Activated B cell treated with CpG ODN at 0.5 μM for 24 hours (primary cell): ENCODE measurements around the gene PIK3C2G. TPM values are rescaled to one million over a fixed set of nuclear protein-coding genes. Genes with fewer than 3 reads are reported as not detected.

Experiments
- ATAC-seq: fragments of 200-7000 bp; cut with Tn5 transposase; one replicate; pipeline ENCODE4 v1.10.0; 2021; ENCODE audit warnings: low read depth, mild to moderate bottlenecking, moderate library complexity
- CTCF ChIA-PET: fragments of 350-600 bp; sonication (Branson Sonifier 250); formaldehyde crosslinking; loops from one replicate; lab custom pipeline; 2021; ENCODE audit warnings: antibody characterized with exemption; lab: Charles Lee
- POLR2A ChIA-PET: fragments of 350-600 bp; sonication (Branson Sonifier 250); formaldehyde crosslinking; loops from one replicate; lab custom pipeline; 2021; ENCODE audit warnings: antibody characterized with exemption; lab: Charles Lee
- DNase-seq: peaks from one replicate; pipeline ENCODE4 v3.0.0; 2022
- H3K27ac Mint-ChIP-seq: one replicate; pipeline ENCODE4 v1.8.0; 2020; ENCODE audit warnings: mixed read lengths
- H3K27me3 Mint-ChIP-seq: one replicate; pipeline ENCODE4 v1.8.0; 2021; ENCODE audit warnings: mixed read lengths
- H3K36me3 Mint-ChIP-seq: one replicate; pipeline ENCODE4 v1.8.0; 2021; ENCODE audit warnings: low read depth, mixed read lengths
- H3K4me1 Mint-ChIP-seq: one replicate; pipeline ENCODE4 v1.8.0; 2021; ENCODE audit warnings: mixed read lengths
- H3K4me3 Mint-ChIP-seq: one replicate; pipeline ENCODE4 v1.8.0; 2020; ENCODE audit warnings: mild to moderate bottlenecking, mixed read lengths
- H3K9me3 Mint-ChIP-seq: one replicate; pipeline ENCODE4 v1.8.0; 2020; ENCODE audit warnings: mixed read lengths
- intact Hi-C: fragments of 100-400 bp; cut with micrococcal nuclease; formaldehyde crosslinking; loops from one replicate; pipeline ENCODE4 v1.15.1; 2024
- total RNA-seq: library from RNA; stranded (reverse); gene quantifications from 2 replicates; pipeline ENCODE4 v1.2.3, GENCODE V29; 2022
- TF ChIP-seq, protein P1 (sequence below): fragments of 200-600 bp; IDR thresholded peaks from one replicate; pipeline ENCODE4 v1.8.0; 2022; ENCODE audit warnings: antibody characterized with exemption, mild to moderate bottlenecking

Gene PIK3C2G
- total RNA-seq, 1 donor from 2014 or later, result not detected

DNA sequence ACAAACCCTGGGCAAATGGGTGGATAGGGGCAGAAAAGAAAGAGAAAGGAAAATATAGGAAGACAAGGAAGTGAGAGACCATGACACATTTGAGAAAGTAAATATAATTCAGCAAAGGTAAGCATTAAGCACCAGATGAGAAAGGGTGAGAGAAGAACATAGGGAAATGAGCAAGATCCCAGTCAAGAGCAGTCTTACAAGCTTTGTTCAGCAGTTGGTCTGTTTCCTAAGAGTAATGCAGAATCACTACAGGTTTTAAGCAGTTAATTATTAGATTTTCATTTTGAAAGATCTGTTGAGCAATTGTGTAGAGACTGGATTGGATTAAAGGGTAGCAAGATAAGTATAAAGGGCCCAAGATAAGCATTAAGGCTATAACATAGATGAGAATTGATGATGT is 330.2 kb downstream of the PIK3C2G start:
- H3K4me3 Mint-ChIP-seq, result no peak overlapping the region
- no peaks in the 10 kb centered on the region for H3K27me3 Mint-ChIP-seq
- intact Hi-C loops, result no loop called here
- H3K36me3 Mint-ChIP-seq, result no peaks in the 10 kb centered on the region
- ChIA-PET POLR2A (no interaction called here), CTCF (no interaction called here)
- DNase-seq, result no peak
- ATAC-seq, result no peak
- no peak overlapping the region for H3K27ac Mint-ChIP-seq
- H3K4me1 Mint-ChIP-seq, result no peaks in the 10 kb centered on the region
- TF ChIP-seq, protein P1, sequence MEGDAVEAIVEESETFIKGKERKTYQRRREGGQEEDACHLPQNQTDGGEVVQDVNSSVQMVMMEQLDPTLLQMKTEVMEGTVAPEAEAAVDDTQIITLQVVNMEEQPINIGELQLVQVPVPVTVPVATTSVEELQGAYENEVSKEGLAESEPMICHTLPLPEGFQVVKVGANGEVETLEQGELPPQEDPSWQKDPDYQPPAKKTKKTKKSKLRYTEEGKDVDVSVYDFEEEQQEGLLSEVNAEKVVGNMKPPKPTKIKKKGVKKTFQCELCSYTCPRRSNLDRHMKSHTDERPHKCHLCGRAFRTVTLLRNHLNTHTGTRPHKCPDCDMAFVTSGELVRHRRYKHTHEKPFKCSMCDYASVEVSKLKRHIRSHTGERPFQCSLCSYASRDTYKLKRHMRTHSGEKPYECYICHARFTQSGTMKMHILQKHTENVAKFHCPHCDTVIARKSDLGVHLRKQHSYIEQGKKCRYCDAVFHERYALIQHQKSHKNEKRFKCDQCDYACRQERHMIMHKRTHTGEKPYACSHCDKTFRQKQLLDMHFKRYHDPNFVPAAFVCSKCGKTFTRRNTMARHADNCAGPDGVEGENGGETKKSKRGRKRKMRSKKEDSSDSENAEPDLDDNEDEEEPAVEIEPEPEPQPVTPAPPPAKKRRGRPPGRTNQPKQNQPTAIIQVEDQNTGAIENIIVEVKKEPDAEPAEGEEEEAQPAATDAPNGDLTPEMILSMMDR, result no peak
- H3K9me3 Mint-ChIP-seq, result peaks cover 9% of the 10 kb centered on the region

DNA sequence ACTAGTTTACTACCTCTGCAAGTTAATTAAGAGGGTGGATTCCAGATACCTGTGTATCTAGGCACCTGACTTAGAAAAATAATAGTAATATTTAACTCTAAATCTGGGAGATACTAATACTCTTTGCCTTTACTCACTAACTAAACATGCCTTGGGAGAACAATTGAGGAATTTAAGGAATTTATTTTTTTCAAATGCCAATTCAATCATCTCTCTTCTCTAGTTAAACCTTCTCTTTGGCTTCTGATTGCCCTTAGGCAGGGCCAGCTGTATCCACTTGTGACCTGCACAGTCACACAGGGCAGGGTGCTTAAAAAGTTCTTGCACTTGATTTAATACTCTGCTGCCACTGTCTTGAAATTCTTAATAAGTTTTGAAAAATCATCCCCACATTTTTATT is 334.1 kb downstream of the PIK3C2G start:
- TF ChIP-seq, protein P1, result no peak
- ATAC-seq (no peak), DNase-seq (no peak)
- Mint-ChIP-seq H3K9me3 (no peaks in the 10 kb centered on the region), H3K27me3 (no peaks in the 10 kb centered on the region), H3K27ac (no peak overlapping the region), H3K4me1 (no peaks in the 10 kb centered on the region), H3K36me3 (no peaks in the 10 kb centered on the region), H3K4me3 (no peak overlapping the region)
- CTCF ChIA-PET, result no interaction called here
- POLR2A ChIA-PET, result no interaction called here
- intact Hi-C loops, result no loop called here

DNA sequence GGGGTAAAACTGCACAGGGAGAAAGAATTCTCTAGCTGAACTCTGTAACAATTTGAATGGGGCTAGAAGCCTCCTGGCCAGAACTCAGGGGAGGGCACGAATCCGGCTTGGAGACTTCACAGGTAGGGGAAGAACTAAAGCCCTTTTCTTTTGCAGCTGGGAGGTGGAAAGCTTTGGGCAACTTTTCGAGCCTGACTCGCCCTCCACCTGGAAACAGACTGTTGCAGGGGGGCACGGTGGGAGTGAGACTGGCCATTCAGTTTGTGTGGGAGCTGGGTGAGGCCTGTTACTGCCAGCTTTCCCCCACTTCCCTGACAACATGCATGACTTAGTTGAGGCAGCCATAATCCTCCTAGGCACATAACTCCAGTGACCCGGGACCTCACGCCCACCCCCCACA is 340.6 kb downstream of the PIK3C2G start:
- Mint-ChIP-seq H3K9me3 (peaks cover 5% of the 10 kb centered on the region), H3K36me3 (no peaks in the 10 kb centered on the region), H3K27ac (no peak overlapping the region), H3K4me1 (no peaks in the 10 kb centered on the region), H3K4me3 (no peak overlapping the region), H3K27me3 (no peaks in the 10 kb centered on the region)
- CTCF ChIA-PET, result no interaction called here
- POLR2A ChIA-PET, result no interaction called here
- ATAC-seq, result no peak
- intact Hi-C loops, result no loop called here
- TF ChIP-seq, protein P1, result no peak
- DNase-seq, result no peak

DNA sequence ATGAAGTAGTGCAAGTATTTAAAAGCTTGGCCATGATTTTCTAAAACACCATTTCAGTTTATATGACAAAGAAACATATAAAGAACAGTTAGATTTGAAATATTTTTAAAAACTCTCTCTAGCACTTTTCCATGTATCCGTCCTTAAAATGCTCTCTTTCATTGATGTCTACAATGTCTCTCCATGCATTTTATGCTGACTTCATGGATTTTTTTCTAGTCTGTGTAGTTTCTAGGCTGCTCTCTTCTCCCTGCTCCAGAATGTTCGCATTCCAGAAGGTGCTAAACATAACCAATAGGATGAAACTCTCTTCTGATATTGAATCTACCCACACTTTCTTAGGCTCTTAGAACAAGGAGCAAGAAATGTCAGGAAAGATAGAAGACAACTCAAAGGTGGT is 351.7 kb downstream of the PIK3C2G start:
- intact Hi-C loops, result no loop called here
- DNase-seq, result no peak
- ChIA-PET CTCF (no interaction called here), POLR2A (no interaction called here)
- Mint-ChIP-seq H3K27me3 (no peaks in the 10 kb centered on the region), H3K36me3 (no peaks in the 10 kb centered on the region), H3K9me3 (peaks cover 3% of the 10 kb centered on the region), H3K4me1 (no peaks in the 10 kb centered on the region), H3K27ac (no peak overlapping the region), H3K4me3 (no peak overlapping the region)
- TF ChIP-seq, protein P1, result no peak
- no peak for ATAC-seq

DNA sequence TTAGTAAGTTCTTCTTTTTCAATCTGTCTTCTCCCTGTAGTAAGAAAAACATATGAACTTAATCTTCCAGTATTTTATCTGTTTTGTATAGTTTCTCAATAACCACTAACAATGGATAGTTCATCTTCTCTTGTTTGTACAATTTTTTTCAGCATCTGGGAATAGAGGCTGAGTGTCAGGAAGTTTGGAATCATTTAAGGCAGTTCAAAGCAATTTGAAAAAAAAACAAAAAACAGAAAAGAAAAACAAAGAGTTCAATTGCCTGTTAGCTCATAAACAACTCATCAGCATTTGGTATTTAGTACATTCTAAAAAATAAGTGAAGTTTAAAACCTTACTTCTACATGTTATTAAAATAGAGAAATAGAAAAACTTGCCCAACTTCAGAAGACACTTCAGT is 359.7 kb downstream of the PIK3C2G start:
- no peak for DNase-seq
- ATAC-seq, result no peak
- no peaks in the 10 kb centered on the region for H3K27me3 Mint-ChIP-seq
- POLR2A ChIA-PET, result no interaction called here
- no peaks in the 10 kb centered on the region for H3K36me3 Mint-ChIP-seq
- peaks cover 3% of the 10 kb centered on the region for H3K9me3 Mint-ChIP-seq
- CTCF ChIA-PET, result no interaction called here
- no peaks in the 10 kb centered on the region for H3K4me1 Mint-ChIP-seq
- TF ChIP-seq, protein P1, result no peak
- intact Hi-C loops, result no loop called here
- no peak overlapping the region for H3K4me3 Mint-ChIP-seq
- H3K27ac Mint-ChIP-seq, result no peak overlapping the region
